Activated CD4-positive, alpha-beta T cell treated with anti-CD3 and anti-CD28 coated beads, Interleukin-10, Interleukin-2, amounts not matched to agents 100 ng/mL and 50 ng/mL, durations not matched to agents 16 hours and 8 hours (primary cell): Measurements from ENCODE around the gene LLCFC1.

Source experiments
- DNase-seq: peaks from one replicate; pipeline ENCODE4 v3.0.0-alpha.2; 2020

LLCFC1 gene

DNA sequence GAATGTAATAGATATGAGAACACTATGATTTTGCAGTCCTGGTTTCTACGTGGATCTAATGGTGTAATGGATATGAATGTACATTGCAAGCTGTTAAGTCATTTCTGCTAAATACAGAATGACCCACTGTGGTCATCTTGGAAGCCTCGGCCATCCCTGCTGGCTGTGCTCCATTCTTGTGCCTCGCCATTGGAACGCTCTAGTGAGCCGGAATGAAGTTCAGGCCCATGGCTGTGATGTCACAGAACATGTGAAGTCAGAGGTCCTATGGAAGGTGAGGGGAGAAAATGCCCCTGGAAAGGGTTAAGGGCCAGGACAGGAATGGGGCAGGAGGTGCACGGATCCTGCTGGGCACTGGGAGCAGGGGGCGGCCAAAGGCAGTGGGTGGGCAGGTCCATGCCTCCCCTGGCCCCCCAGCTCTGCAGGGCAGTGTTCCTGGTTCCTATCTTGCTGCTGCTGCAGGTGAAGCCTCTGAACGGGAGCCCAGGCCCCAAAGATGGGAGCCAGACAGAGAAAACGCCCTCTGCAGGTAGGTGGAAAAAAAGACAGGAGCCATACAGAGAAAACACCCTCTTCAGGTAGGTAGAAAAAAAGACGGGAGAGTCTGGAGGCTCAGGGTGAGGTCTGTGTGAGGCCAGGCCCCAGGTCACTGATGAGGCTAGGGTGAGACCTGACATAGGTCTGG lies at the start of gene LLCFC1:
Gene LLCFC1, plus strand, starts transcription at position 259 of the 685 bp plus-strand sequence. Its CDS starts 138 bp downstream, at position 397.
- DNase-seq = peak; percentile 7

DNA sequence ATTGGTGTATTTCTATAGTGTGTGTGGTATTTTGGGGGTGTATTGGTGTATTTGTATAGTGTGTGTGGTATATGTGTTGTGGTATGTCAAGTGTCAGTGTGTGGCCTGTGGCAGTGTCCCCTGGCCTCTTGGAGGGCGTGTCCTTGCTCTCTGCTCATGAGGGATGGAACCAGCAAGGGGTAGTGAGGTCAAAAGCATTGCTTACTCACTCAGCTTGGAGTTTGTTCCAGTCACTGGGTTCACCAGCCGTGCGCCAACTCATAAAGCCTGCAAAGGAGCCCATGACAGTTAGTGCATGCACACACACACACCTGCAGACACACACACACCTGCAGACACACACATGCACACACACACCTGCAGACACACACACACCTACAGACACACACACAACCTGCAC lies 49.5 kb upstream of the LLCFC1 start:
- DNase-seq = no peak

DNA sequence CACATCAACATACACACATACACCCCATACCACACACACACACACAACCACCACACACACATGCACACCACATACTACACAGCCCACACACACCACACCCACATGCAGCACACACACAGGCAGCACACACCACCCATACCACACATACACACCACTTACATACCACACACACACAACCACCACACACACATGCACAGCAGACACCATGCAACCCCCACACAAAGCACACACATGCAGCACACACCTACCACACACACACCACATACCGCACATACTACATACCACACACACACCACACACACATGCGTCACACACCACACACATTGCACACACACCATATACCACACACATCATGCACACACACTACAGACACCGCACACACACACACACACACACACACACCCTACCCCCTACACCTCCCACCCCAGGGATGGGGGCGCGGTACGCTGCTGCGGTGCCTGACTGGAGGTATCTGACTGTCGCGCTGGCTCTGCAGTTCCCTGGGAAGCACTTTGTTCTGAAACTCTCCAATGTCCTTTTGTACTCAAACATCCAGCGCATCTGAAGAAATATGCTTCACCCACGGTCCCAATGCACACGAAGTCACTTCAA lies 48.3 kb upstream of the LLCFC1 start:
- DNase-seq = no peak

DNA sequence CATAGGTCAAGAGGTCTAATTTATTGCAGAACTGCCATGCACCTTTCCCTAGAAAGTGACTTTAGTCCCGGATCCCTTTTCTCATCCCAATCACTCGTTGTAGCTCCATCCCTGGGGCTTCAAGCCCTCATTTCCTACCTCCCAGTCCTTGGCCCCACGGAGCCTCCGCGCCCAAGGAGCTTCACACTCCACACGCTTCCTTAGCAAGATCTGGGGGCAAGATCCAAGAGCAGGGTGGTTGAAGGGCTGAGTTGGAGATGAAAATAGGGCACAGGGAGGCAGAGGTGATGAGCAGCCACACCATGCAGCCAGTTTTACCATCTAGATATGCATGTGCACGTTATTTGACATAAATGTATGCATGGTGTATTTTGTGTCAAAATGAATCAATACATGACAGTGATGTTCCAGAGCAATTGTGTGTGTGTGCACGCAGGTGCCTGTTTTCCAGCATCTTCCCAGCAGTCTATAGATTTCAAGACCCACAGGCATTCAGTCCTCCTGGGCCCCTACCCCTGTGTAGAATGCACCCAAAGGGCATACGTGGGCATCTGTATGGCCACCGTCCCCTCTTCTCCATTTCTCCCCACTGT lies 47.7 kb upstream of the LLCFC1 start:
- no peak for DNase-seq

DNA sequence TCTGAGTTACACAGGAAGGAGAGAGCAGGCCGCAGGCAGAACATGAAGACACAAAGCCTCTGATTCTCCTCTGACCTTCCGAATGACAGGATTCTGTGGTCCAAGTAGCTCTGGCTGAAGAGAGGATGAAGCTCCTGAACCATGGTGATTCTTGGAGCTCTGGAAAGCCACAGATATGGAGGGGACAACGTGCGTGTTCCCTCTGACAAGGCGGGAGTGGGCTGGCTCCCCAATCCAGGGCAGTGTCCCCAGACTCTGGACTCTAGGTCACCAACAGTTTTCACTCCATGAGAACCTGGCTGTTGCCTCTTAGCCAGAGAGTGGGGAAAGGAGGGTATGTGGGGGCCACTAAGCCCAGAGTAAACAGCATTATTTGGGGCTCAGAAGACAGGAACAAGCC lies 46.3 kb upstream of the LLCFC1 start:
- no peak for DNase-seq

DNA sequence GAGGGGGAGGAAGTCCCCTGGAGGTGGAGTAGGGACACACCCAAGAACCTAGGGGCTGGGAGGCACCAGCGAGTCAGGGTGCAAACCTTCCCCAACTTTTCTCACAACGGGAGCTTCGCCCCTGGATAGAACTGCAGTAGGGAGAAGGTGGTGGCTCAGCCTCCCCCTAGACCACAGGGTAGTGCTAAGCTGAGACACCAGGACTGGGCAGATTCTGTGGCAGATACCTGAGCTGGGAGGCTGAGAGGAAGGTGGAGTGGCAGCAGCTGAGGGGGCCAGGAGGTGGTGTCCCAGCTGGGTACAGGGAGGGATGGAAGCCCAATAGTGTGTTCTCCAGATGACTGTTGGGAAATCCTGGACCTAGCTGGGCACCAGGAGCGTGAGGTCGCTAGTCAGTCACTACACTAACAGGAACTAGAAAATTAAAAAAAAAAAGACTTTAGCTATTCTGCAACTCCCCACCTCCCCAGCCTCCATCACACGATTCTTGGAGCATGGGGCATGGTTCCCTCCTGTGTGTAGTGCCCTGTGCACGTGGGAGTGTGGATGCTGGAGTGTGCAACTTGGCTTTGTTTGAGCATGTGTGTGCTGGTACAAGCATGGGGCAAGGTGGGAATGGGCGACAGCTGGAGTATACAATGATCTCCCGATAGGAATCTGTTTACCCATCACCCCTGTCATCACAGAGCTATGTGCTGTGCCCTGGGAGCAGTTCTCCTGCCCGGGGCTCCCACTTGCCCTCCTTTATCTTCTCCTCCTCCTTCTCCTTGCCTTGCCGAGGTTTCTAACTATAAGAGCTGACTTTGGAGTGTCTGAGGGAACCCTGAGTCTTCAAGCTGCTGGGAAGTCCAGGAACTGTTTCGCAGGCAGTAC lies 44.9 kb upstream of the LLCFC1 start:
- DNase-seq = no peak

DNA sequence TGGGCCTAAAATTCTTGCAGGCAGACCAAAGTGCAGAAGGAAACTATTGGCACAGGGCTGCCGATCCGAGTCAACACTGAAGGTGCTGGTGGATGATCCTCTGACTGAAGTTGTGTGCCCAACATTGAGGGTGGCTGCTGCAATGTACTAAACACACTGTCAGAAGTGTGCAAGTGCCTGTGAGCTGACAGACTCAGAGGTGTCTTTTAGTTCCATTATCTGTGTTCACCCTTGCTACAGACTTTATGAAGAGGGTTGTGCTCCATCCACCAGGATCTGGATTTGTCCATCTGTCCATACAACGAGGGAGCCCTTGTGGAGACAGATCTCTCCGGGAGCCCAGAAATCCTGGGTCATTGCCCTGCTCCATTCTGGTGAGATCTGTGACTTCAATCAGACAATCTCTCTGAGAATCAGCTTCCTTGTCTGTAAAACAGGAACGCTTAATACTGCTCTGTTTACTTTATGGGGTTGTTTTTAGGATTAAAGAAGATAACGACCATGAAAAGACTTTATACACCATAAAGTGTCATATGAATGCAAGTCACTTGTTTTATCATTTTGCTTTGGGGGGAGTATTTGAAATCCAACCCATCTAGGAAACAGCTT lies 44.2 kb upstream of the LLCFC1 start:
- no peak for DNase-seq

DNA sequence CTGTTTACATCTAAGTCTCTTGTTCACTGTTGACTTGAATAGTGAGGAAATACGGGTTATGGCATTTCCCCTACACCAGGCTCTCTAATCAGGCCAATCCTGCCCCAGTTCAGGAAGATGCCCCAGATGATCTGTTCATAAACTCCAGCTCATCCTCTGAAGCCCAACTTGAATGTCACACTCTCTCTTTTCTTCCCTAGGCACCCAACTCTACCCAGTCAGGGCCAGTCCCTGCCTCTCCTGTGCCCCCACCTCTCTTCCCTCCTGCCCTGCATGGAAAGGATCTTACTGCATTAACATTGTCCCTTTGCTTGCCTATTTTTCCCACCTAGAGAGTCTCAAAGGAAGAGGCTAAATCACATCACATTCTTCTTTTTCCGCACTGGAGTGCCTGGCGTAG lies 43.1 kb upstream of the LLCFC1 start:
- DNase-seq = no peak

DNA sequence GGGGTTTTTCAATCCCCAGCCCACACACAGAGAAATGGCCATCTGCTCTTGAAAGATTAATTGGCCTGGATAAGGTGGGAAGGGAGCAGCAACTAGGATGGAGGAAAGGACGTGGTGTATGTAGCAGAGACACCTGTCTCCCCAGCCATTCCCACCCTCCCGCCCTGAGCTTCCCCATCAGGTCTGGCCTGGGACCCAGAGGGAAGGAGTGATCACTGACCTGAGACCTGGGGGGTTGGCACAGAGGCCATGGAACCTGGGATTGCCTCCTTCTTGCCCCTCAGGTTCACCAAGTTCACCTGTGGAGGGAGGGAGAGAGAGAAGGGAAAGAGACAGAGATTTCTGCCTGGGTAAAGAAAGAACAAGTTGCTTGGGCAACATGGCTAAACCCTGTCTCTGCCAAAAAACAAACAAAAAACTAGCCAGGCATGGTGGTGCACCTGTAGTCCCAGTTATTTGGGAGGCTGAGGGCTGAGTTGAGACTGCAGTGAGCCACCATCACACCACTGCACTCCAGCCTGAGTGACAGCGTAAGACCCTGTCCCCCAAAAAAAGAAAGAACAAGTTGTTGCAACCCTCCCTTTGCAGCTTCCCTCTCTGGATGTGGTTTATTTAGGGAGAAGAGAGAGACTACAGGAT lies 42.4 kb upstream of the LLCFC1 start:
- no peak for DNase-seq

DNA sequence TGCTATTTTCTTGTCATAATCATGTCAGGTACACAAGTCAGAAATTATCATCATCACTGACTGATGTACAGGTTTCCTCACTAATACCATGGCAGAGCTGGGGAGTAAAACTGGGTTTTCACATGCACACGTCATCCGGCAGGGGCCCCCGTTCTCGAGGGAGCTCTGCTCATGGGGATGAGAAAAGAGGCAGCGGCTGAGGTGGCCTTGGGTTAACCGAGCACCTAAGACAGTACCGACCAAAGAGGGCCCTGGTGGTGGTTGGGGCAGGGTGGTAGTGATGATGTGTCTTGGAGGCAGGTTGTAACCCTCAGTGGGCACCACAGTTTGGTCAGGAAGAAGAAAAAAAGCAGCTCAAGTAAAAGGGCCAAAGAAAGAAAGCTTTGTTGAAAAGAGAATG lies 41.6 kb upstream of the LLCFC1 start:
- no peak for DNase-seq

DNA sequence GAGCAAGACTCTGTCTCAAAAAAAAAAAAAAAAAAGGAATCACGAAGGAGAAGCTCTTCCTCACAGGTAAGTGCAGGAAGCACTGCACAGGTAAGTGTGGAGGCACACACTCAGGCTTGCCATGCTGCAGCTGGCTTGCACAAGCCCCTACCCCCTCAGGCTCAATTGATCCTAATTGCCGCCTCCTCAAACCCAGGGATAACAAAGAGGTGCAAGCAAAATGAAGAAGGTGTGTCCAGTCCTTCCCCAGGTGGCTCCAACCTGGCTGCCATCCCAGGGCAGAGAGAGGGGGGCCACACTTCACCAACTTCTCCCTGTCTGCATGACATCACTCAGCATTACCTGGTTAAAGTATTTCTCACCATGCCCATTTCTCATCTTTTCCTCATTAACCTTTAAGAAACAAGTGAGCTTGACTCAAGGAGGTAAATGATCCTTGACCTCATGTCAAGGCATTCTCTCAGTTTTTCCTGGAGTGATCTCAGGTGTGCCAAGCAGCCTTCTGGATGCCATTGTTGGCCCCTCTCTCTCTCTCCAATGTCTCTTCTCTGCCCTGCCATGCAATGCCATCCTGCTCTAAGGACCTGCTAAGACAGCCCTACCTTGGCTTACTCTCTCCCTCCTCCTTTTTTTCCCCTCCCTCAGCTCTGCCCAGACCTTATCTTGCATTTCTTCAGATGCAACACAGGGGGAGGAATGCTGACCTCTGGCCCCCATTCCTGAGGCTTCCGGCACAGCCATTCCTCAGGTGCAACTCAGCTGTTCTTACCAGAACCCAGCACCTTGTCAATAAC lies 40.7 kb upstream of the LLCFC1 start:
- DNase-seq = no peak

DNA sequence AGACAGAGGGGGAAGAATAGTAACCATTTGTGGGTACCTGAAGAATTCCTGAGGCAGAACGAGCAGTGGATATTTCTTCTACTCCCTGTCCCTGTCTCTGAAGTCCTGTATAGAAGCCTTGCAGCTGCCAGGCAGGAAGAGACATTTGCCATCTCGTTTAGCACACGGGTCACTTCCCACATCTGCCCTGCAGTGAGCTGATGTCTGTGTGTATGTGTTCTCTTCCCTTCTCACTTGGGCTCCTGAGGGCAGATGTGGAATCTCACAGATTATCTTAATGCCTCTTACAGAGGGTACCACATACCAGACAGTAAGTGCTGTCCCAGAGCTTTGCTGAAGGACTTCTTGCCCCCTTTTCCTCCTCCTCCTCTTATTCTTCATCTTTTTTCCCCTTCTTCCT lies 39.6 kb upstream of the LLCFC1 start:
- DNase-seq = no peak

DNA sequence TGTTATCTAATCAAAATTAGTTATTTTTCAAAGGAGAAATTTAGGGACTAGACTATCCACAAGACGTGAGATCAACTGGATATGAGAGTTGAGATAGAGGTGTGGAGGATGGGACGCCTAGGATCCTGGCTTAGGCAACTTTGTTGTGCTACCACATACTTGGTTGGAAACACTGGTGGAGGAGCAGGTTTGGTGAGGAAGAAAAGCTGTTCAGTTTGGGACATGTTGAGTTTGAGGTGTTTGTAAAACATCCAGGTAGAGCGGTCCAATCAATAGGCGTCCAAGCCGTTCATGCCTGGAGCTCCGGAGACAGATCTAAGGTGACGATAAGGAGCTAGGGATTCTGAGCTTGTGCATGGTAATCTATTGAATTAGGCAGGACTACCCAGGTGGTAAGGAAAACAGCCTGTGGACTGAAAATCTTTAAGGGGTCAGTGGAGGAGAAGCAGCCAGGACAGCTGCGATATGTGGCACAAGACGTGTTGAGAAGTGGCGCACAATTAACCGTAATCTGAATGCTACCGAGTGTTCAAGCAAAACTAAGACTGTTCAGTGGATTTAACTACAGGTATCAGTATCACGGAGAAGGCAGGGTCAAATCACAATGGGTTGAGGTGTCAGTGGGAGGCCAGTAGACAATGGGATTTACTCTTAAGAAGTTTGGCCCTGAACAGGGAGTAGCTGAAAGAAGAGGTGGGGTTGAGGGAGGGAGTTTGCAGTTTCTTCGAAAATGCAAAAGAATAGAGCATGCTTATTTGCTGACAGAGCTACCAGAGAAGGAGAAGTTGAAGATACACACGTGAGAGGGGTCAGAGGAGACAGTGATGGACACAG lies 37.6 kb upstream of the LLCFC1 start:
- DNase-seq = no peak

DNA sequence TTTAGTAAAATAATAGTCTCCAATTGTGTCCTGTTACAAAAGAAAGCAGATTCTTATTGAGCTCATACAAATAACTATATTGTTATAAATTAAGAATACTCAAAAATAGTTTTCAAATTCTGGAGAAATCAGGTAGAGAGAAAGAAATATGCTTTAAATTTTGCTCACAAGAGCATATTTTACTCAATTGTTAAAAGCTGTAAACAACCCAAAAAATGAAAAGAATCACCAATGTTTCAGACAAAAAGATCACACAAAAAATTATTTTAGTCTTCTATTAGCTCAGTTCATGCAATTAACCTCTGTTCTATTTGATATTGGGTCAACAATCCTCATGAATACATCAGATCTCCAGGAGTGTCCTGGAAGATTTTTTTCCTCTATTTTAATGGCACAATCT lies 35.2 kb upstream of the LLCFC1 start:
- DNase-seq = no peak

DNA sequence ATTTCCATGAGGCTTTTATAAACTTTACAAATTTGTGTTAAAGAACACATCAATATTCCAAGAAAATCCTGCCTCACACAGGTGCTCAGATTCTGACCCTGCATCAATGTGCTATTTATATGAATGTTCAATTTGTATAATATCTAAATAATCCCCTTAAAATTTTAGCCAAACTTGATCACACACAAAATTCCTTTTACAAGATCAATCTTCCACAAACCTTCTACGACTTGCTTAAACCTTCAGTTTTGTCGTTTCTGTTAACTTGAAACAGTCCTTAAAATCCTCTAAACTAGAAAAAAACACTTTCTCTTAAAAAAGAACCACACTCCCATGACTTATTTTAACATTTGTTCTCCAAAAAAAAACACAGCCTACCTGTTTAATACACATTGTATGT lies 33.5 kb upstream of the LLCFC1 start:
- DNase-seq = no peak

DNA sequence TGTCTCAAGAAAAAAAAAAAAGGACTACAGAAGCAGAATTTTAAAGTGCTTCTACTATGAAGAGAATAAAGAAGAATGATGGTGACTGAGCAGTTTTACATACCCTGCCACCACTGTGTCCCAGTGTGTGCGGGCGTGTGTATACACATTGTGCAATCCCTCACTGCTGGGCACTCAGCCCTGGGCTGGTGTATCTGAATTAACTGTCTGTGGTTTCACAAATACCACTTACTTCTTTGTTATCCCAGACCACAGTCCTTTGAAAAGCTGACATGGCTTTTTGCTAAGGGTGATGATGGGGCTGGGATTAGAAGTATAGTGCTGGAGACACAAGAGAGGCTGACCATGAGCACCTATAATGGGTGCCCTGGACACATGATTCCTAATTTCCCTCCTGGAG lies 32.6 kb upstream of the LLCFC1 start:
- no peak for DNase-seq

DNA sequence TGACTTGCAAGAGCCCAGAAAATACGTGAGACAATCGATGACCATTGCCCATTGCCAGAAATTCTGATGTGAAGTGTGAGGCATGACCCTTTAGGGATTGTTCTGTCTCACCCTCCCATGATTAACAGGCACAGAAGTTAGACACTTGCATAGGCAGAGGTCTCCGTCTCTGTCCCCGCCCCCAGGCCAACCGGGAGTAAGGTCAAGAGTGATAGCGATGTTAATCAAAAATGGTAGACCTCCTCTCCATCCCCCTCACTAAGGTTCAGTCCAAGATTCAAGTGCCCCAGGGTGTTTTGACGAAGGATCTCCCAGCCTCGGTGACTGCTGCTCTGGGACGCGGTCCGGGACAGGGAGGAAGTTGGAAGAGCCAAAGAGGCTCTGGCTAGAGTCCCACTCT lies 31.0 kb upstream of the LLCFC1 start:
- no peak for DNase-seq

DNA sequence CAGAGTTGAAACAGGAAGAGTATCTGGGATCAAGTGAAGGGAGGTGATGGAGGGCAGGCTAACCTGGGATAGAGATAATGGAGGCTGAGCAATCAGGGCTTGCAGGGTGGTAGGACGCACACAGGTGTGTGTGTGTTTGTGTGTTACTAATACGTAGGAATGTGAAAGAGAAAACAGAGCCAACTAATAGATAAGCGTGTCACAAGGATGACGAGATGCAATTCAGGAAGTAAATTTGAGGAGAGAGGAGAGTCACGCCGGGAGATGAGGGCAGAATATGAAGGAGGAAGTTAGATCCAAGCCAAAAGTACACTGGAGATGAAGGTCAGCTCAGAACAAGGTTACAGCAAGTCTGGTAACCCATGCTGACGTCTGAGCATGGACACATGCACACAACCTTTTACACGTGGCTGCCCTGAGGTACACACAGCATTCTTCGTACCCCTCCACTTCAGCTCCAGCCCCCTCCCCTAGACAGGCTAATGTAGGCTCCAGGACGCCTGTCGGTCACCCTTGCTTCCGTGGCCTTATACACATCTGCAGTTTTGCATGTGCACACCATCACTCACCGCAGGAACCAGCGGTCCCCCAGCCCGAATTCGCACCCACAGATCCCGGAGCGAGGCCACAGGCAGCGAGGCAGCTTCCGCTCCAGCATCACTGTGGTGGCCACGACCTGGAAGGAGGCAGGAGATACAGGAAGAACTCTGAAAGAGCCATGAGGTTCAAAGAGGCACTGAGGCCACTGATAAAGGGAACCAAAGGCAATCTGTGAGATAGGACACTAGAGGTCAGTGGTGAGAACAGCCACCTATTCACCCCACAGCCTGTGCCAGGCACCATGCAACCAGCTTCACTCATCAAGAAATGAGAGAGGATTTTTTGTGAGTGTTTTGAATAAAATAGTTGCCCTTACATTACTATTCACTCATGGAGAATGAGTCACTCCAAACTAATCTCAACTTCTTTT lies 30.1 kb upstream of the LLCFC1 start:
- peak; percentile 4 for DNase-seq

DNA sequence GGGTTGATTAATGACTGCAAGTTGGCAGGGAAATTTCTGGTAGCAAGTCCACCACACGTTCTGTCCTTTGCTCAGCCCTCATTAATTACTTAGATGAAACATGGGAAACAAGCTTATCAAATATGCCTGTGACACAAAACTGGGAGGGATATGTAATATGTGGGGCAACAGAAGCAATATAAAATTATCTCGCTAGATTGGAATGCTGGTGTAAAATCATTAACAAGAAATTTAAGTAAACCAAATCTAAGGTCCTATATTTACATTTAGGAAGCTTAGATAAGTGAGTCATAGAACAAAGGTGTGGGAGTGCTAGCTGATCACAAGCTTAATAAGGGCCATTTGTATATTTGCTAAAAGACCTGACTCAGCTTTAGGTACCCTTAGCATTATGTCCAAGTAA lies 29.3 kb upstream of the LLCFC1 start:
- DNase-seq = no peak

DNA sequence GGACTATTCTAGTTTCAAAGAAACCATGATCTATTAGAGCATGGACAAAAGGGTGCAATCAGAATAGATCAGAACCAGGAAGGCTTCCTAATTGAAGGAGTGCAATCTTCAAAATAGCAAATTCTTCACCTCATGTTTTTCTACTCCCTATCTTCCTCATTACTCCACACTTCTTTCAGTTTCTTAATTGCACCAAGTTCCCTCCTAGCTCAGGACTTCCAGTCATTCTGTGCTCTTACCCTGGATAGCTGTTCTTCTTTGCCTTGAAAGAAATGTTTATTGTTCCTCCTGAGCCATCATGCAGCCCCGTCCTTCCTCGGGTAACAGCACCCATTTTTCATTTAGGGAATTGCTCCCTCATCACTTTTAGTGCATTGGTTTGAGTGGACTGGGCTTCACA lies 28.8 kb upstream of the LLCFC1 start:
- no peak for DNase-seq
